Transverse colon (tissue), 4 donors: ENCODE measurements around the gene JAZF1.

Experiments used
- CTCF ChIP-seq, 5 experiments: fragments of 200-600 bp in 3 of 5; fragments of 450-650 bp in 2 of 5; sonication (generic) in 3 of 5; IDR thresholded peaks; 1 replicate in 2 of 5; 2 replicates in 3 of 5; pipeline ENCODE4 v1.5.1; 2016 to 2017; ENCODE audit warnings: antibody characterized with exemption in 5 of 5, inconsistent platforms in 3 of 5, mild to moderate bottlenecking in 2 of 5, moderate library complexity in 1 of 5
- POLR2AphosphoS5 ChIP-seq, 3 donors: sonication (generic); formaldehyde crosslinking; IDR thresholded peaks; one replicate each; pipeline ENCODE4 v1.6.1; 2016; ENCODE audit warnings: antibody characterized with exemption in 3 of 3

GRCh38 chr7:27850531-27850930 is 330.1 kb downstream of the JAZF1 start:
- no peak for TF ChIP-seq CTCF (IDR thresholded peaks at IDR 0.05)
- no peak for TF ChIP-seq POLR2AphosphoS5 (IDR thresholded peaks at IDR 0.05)
